Measurements from ENCODE around the gene SLC39A8. TPM values are rescaled to one million over a fixed set of nuclear protein-coding genes. Genes with fewer than 3 reads are reported as not detected.
"Not testable (repeated sequence)": the region's sequence is repeated elsewhere in the genome, so short reads cannot be mapped to it uniquely, and the experiment has no call there.

Gene SLC39A8
- polyA plus RNA-seq, 4 donors, result 6.4 to 25.3 (median 21.8) TPM

DNA sequence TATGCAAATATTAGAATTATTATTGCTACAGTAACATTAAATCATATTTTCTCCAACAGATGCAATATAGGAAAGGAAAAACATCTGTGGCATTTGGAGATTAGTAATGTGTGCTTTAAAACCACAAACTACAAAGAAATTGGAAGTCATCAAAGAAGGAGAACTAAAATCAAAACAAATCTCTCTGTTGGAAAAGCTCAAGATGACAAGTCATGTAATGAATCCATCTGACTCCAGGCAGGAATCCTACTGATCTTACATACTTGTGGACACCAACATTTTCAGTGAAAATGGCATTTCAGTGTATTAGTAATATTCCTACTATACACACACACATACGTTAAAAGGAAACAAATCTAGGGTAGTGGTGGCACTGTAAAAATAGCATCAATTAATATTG, 98.2 kb downstream of the SLC39A8 start:
- DNase-seq (ENCODE audit: low read depth in 4 of 4, low spot score in 3 of 4), result no peak

DNA sequence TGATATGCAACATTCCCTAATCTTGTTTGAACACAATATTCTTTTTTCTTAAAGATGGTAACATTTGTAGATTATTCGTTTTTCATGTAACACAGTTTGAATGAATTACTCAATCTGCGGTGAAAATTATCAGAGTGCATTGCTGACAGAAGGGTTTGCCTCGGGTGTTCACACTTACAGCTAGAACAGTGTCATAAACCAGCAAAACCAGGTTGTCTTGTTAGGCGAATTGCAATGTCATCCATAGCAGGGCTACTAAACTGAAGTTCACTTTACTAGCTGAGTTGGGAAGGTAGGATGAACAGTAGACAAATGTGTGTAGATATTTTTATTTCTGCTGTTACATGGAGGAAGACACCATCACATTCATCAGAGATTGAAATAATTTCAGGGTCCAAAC, 98.9 kb downstream of the SLC39A8 start:
- no peak for DNase-seq (ENCODE audit: low read depth in 4 of 4, low spot score in 3 of 4)

- no peak for DNase-seq (ENCODE audit: low read depth in 4 of 4, low spot score in 3 of 4)
Measured at GRCh38 chr4:102244878-102245535, 100.3 kb downstream of the SLC39A8 start.

DNA sequence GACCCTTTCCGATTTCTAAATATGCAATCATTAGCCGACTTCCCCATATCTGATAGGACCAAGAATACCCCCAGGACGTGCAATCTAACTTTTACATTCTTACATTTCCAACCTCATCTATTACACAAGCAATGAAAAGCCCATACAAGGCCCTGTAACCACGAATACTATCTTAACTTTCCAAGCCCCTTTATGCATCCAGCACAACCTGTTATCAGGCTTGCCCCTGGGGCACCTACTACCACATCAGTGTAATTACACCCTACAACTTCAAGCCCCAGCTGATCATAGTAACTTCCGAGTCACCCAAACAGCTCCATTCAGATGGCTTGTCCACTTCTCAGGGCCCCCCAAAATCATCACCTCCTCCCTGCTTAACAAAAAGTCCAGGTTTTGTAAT, 102.0 kb downstream of the SLC39A8 start:
- DNase-seq (ENCODE audit: low read depth in 4 of 4, low spot score in 3 of 4), result not testable (repeated sequence)

DNA sequence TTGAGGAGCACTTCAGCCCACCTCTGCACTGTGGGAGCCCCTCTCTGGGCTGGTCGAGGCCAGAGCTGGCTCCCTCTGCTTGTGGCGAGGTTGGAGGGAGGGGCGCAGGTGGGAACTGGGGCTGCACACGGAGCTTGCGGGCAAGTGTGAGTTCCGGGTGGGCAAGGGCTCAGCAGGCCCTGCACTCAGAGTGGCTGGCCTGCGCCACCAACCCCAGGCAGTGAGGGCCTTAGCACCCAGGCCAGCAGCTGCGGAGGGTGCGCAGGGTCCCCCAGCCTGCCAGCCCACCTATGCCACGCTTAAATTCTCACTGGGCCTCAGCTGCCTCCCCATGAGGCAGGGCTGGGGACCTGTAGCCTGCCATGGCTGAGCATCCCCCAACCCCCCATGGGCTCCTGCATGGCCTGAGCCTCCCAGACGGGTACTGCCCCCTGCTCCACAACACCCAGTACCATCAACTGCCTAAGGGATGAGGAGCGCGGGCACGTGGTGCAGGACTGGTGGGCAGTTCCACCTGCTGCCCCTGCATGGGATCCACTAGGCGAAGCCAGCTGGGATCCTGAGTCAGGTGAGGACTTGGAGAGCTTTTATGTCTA, 110.9 kb downstream of the SLC39A8 start:
- no peak for DNase-seq (ENCODE audit: low read depth in 4 of 4, low spot score in 3 of 4)

- no peak for DNase-seq (ENCODE audit: low read depth in 4 of 4, low spot score in 3 of 4)
Measured at GRCh38 chr4:102230194-102230593, 115.1 kb downstream of the SLC39A8 start.

GRCh38 chr4:102227388-102227787, 117.9 kb downstream of the SLC39A8 start:
- no peak for DNase-seq (ENCODE audit: low read depth in 4 of 4, low spot score in 3 of 4)

GRCh38 chr4:102223461-102223860, 121.8 kb downstream of the SLC39A8 start:
- DNase-seq (ENCODE audit: low read depth in 4 of 4, low spot score in 3 of 4), result no peak

DNA sequence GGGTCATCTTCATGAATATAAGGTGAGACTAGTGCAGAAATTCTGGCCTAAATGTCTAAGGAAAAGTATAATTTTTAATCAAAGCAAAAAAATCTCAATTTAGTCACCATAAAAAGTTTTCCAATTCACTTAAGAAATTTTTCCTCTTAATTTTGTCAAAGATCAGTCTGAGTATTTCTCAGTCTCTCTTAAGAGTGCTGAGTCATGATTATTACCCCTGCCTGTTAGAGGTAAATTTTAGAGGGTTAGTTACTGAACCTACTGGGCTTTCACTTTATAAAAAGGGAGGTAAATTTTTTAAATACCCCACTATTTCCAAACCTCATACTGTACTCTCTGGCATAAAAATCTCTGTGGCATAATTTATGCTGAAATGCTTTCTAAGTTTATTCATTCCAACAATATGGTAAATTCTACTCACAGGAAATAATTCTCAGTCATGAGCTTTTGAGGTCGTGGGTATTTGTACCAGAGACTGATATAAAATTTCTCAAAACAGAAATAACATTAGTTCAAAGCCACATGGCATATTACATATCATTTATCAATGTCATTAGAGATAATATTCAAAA, 122.4 kb downstream of the SLC39A8 start:
- no peak for DNase-seq (ENCODE audit: low read depth in 4 of 4, low spot score in 3 of 4)

DNA sequence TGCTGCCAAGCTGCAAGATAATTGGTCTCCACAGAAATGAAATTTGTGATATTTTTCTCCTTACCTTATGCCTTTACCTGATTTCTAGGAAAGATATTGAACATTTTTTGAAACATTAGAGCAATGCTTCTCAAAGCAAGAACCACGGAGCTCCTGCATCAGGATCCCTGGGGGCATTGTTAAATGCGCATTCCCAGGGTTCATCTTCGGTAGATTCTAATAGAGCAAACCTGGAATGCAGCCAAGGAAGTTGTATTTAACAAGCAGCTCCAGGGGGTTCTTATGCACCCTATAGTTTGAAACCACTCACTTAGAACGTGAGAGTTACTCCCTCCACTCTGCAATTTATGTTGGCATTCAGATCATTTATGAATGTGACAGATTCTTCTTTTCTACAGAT, 126.2 kb downstream of the SLC39A8 start:
- DNase-seq (ENCODE audit: low read depth in 4 of 4, low spot score in 3 of 4), result no peak

GRCh38 chr4:102218656-102219055, 126.6 kb downstream of the SLC39A8 start:
- DNase-seq (ENCODE audit: low read depth in 4 of 4, low spot score in 3 of 4), result no peak

DNA sequence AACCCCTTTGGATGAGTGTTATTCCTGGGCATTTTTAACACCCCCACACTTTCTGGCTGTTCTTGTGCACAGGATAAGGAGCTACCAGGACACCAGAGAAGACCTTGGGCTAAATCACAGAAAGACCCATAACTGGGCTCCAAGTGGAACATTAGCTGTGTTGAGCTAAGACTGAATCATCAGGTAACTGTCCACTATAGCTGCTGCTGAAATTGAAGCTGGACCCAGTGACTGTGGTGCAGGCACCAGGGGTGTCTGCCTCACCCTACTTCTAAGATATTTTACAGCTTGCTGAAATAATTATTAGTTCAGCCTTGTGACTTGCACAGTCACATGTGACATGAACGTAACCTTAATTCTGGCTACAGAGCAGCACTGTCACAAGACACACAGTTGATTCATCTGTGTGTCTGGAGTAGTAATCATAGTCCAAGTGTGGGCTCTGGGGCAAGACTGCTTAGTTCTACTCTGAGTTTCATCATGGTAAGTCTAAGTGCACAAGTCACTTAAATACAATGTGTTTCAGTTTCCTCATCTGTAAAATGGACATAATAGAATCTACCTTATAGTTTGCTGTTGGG, 127.4 kb downstream of the SLC39A8 start:
- no peak for DNase-seq (ENCODE audit: low read depth in 4 of 4, low spot score in 3 of 4)

DNA sequence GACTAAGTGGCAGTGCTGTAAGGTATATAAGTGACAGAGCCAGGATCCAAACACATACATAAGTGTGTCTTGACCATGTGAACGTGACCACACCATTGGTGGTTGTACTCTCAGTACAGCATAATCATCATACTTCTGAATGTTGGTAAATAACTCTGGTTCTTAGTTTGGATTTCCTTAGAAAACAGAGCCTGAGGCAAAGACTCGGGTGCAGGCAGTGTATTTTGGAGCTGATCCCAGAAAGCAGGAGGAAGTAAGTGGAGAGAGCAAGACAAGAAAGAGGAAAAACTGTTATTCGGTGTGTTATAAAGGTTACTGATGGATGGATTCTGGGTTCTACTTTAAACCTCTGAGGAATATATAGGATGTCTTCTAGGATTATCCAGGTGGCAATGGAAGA, 127.9 kb downstream of the SLC39A8 start:
- no peak for DNase-seq (ENCODE audit: low read depth in 4 of 4, low spot score in 3 of 4)

DNA sequence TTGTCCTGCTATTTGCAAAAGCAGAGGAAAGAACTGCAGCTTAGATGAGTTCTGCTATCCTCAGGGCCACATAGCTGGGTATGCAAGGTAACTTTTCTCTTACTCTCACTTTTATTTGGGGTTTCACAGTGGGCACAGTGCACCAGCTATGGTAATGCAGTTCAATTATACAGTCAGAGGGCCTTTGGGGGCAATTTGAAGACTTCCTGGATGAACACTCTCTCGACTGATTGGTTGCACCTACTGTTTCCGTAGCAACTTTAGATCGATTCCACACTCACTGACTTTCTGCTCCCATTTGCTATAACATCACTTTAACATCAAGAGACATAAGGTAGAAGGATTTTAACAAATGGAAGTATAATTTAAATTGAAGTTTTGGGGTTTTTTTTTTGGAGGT, 128.6 kb downstream of the SLC39A8 start:
- no peak for DNase-seq (ENCODE audit: low read depth in 4 of 4, low spot score in 3 of 4)

DNA sequence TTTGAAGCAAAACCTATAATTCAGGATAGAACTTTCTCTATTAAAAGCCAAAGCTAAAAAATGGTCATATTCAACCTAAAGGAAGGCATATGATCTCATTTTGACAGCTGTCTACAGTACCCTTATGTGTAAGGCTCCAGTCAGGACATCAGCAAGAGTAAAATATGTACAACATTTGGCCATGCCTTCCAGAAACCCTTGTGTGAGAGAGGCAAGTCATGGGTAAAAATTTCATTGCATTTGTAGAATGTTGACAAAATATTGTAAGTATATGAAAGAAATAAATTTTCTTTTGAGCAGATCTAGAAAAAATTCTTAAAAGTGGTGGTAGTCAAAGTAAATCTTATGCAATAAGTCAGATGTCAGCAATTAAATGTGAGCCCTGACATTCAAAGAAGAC, 132.3 kb downstream of the SLC39A8 start:
- DNase-seq (ENCODE audit: low read depth in 4 of 4, low spot score in 3 of 4), result no peak

Other genes with a start within 250 kb of the SLC39A8 start
- gene NFKB1, start 155.9 kb upstream of the SLC39A8 start, polyA plus RNA-seq (ENCODE audit: insufficient read length in 4 of 4), result 10 to 100 TPM; 25.4 to 28.9 (median 28.0) TPM